Measurements from ENCODE around the gene FASN. TPM values are rescaled to one million over a fixed set of nuclear protein-coding genes. Genes with fewer than 3 reads are reported as not detected.

The FASN gene
- total RNA-seq, 1 donor from 2014 or later, result 439 TPM

DNA sequence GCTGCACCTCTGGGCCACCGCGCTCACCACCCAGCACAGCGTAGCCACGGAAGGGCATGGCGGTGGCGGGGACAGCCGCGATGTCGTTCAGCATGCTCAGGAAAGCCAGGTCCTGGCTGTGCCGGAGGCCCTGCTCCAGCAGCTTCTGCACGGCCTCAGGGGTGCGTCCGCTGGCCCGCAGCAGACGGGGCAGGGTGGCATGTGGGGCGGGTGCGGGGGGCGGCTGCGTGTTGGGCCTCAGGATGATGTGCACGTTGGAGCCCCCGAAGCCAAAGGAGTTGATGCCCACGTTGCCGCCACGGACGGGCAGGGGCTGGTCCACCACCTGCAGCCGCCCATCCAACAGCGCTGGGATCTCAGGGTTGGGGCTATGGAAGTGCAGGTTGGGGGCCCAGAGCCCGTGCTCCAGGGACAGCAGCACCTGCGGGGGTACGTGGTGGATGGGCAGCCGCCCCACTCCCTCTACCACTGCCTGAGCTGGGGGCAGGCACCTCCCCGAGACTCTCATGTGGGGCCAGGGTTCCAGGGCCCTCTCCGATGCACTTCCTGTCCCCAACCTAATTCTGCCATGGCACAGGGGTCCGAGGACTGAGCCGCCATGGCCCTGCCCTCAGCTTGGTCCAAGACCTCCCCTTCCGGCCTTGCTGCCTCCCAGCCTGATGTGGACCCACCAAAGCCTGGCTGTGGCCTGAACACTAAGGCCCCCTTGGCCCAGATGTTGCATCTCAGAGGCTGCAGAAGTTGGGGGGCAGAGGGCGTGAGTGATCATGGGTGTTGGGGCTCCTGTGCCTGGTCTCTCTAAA, 6.6 kb downstream of the FASN start:
- peaks cover 3% of the 10 kb centered on the region for H3K4me1 Mint-ChIP-seq (ENCODE audit: low read depth, unreplicated experiment)
- TF ChIP-seq, protein P1, sequence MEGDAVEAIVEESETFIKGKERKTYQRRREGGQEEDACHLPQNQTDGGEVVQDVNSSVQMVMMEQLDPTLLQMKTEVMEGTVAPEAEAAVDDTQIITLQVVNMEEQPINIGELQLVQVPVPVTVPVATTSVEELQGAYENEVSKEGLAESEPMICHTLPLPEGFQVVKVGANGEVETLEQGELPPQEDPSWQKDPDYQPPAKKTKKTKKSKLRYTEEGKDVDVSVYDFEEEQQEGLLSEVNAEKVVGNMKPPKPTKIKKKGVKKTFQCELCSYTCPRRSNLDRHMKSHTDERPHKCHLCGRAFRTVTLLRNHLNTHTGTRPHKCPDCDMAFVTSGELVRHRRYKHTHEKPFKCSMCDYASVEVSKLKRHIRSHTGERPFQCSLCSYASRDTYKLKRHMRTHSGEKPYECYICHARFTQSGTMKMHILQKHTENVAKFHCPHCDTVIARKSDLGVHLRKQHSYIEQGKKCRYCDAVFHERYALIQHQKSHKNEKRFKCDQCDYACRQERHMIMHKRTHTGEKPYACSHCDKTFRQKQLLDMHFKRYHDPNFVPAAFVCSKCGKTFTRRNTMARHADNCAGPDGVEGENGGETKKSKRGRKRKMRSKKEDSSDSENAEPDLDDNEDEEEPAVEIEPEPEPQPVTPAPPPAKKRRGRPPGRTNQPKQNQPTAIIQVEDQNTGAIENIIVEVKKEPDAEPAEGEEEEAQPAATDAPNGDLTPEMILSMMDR (IDR thresholded peaks at IDR 0.05; ENCODE audit: partially characterized antibody, unreplicated experiment), result no peak
- no peak overlapping the region for H3K27ac Mint-ChIP-seq (ENCODE audit: unreplicated experiment)
- DNase-seq, result peak; percentile 10
- H3K27me3 Mint-ChIP-seq (ENCODE audit: unreplicated experiment), result no peaks in the 10 kb centered on the region
- no peaks in the 10 kb centered on the region for H3K9me3 Mint-ChIP-seq (ENCODE audit: unreplicated experiment)
- H3K36me3 Mint-ChIP-seq (ENCODE audit: unreplicated experiment), result no peaks in the 10 kb centered on the region
- no peak overlapping the region for H3K4me3 Mint-ChIP-seq (ENCODE audit: unreplicated experiment)

GRCh38 chr17:82090549-82091263, 7.3 kb downstream of the FASN start:
- Mint-ChIP-seq H3K27me3 (ENCODE audit: unreplicated experiment) (no peaks in the 10 kb centered on the region), H3K4me3 (ENCODE audit: unreplicated experiment) (no peak overlapping the region), H3K9me3 (ENCODE audit: unreplicated experiment) (no peaks in the 10 kb centered on the region), H3K27ac (ENCODE audit: unreplicated experiment) (no peak overlapping the region), H3K4me1 (ENCODE audit: low read depth, unreplicated experiment) (no peaks in the 10 kb centered on the region), H3K36me3 (ENCODE audit: unreplicated experiment) (no peaks in the 10 kb centered on the region)
- TF ChIP-seq, protein P1 (IDR thresholded peaks at IDR 0.05; ENCODE audit: partially characterized antibody, unreplicated experiment), result no peak
- no peak for DNase-seq

DNA sequence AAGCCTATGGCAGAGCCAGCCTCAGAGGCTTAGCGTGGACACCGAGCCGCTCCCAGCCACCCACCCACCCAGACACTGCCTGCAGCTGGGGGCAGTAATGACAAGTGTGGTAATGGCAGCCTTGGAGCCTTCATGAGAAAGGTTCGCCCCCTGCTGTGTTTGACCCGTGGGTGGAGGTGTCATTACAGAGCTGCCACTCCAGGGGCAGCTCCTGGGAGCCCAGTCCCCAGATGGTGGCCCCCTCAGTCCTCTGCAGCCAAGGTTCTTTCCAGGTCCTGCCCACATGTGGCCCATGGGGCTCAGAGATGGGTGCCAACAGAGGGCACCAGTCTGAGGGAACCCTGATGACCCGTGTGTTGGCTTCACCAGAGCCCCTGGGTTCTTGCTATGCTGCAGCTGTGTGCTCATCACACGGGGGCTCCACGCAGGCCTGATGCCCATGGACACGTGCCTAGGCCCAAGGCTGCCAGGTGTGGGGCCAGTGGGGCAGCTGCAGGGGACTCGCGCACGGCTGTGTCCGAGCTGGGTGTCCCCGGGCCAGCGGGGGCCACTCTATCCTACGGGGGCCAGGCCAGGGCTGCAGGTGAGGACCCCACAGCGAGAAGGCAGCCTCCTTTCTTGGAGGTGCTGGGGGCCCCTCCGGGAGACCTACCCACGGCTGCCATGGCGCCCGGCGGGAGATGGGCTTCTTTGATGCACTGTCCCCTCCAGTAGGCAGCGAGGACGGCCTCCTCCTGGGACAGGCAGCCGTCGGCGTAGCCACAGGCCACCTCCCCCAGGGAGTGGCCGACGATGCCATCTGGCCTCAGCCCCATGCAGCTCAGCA, 8.1 kb downstream of the FASN start:
- Mint-ChIP-seq H3K4me1 (ENCODE audit: low read depth, unreplicated experiment) (no peaks in the 10 kb centered on the region), H3K36me3 (ENCODE audit: unreplicated experiment) (no peaks in the 10 kb centered on the region), H3K27ac (ENCODE audit: unreplicated experiment) (no peak overlapping the region), H3K27me3 (ENCODE audit: unreplicated experiment) (no peaks in the 10 kb centered on the region), H3K9me3 (ENCODE audit: unreplicated experiment) (no peaks in the 10 kb centered on the region), H3K4me3 (ENCODE audit: unreplicated experiment) (no peak overlapping the region)
- no peak for DNase-seq
- TF ChIP-seq, protein P1 (IDR thresholded peaks at IDR 0.05; ENCODE audit: partially characterized antibody, unreplicated experiment), result no peak

- H3K27me3 Mint-ChIP-seq (ENCODE audit: unreplicated experiment), result peaks cover under 1% of the 10 kb centered on the region
- no peaks in the 10 kb centered on the region for H3K36me3 Mint-ChIP-seq (ENCODE audit: unreplicated experiment)
- no peak overlapping the region for H3K27ac Mint-ChIP-seq (ENCODE audit: unreplicated experiment)
- H3K4me3 Mint-ChIP-seq (ENCODE audit: unreplicated experiment), result no peak overlapping the region
- no peaks in the 10 kb centered on the region for H3K9me3 Mint-ChIP-seq (ENCODE audit: unreplicated experiment)
- no peak for DNase-seq
- H3K4me1 Mint-ChIP-seq (ENCODE audit: low read depth, unreplicated experiment), result no peaks in the 10 kb centered on the region
- TF ChIP-seq, protein P1 (IDR thresholded peaks at IDR 0.05; ENCODE audit: partially characterized antibody, unreplicated experiment), result no peak
Measured at GRCh38 chr17:82088838-82089722, 9.0 kb downstream of the FASN start.
